Naive thymus-derived CD4-positive, alpha-beta T cell (primary cell): Measurements from ENCODE around the gene CFAP65. TPM values are rescaled to one million over a fixed set of nuclear protein-coding genes. Genes with fewer than 3 reads are reported as not detected.
A peak's percentile ranks its signal among the peaks of the same experiment; 100 is the strongest.

Experiments
- ATAC-seq: fragments of 150-1000 bp; cut with Tn5 transposase; 2 replicates; pipeline ENCODE4 v1.10.0; 2021; ENCODE audit warnings: mild to moderate bottlenecking, moderate library complexity
- CTCF ChIA-PET: fragments of 350-600 bp; sonication (Branson Sonifier 250); formaldehyde crosslinking; loops from one replicate; lab custom pipeline; 2021; ENCODE audit warnings: antibody characterized with exemption; lab: Charles Lee
- POLR2A ChIA-PET: fragments of 350-600 bp; sonication (Branson Sonifier 250); formaldehyde crosslinking; loops from one replicate; lab custom pipeline; 2021; ENCODE audit warnings: antibody characterized with exemption, inconsistent platforms; lab: Charles Lee
- DNase-seq, 9 donors: peaks; one replicate each; pipeline versions ENCODE4 v3.0.0 to v3.0.0-alpha.2; 2020 to 2022; ENCODE audit warnings: mixed read lengths in 1 of 9
- H3K27ac ChIP-seq: one replicate; pipeline ENCODE4 v1.7.0; 2013; ENCODE audit warnings: mild to moderate bottlenecking, low read depth, low read length, moderate library complexity
- H3K27me3 ChIP-seq, 2 donors: one replicate each; pipeline ENCODE4 v1.7.0; 2013; ENCODE audit warnings: low read length in 2 of 2, mild to moderate bottlenecking in 2 of 2, moderate library complexity in 2 of 2; ENCODE audit not compliant: control insufficient read depth in 2 of 2, insufficient read depth in 2 of 2
- H3K36me3 ChIP-seq, 3 experiments: 1 replicate in 2 of 3; 2 replicates in 1 of 3; pipeline ENCODE4 v1.7.0; 2013; ENCODE audit warnings: low read length in 3 of 3, mild to moderate bottlenecking in 3 of 3, moderate library complexity in 1 of 3; ENCODE audit not compliant: insufficient read depth in 3 of 3, control insufficient read depth in 2 of 3
- H3K4me1 ChIP-seq, 2 donors: one replicate each; pipeline ENCODE4 v1.7.0; 2013; ENCODE audit warnings: low read length in 2 of 2, mild to moderate bottlenecking in 2 of 2, moderate library complexity in 1 of 2; ENCODE audit not compliant: control insufficient read depth in 2 of 2, insufficient read depth in 2 of 2
- H3K4me3 ChIP-seq: 2 replicates; pipeline ENCODE4 v1.7.0; 2013; ENCODE audit warnings: mild to moderate bottlenecking, low read length
- H3K9me3 ChIP-seq, 3 experiments: 1 replicate in 2 of 3; 2 replicates in 1 of 3; pipeline ENCODE4 v1.7.0; 2013; ENCODE audit warnings: low read length in 3 of 3; ENCODE audit not compliant: control insufficient read depth in 2 of 3
- H3K27ac Mint-ChIP-seq, 9 donors: one replicate each; pipeline ENCODE4 v1.8.0; 2020 to 2022; ENCODE audit warnings: mixed read lengths in 9 of 9, mild to moderate bottlenecking in 8 of 9, moderate library complexity in 5 of 9, inconsistent platforms in 2 of 9
- H3K27me3 Mint-ChIP-seq, 5 donors: one replicate each; pipeline ENCODE4 v1.8.0; 2021 to 2022; ENCODE audit warnings: mixed read lengths in 5 of 5, mild to moderate bottlenecking in 1 of 5
- H3K36me3 Mint-ChIP-seq, 5 donors: one replicate each; pipeline ENCODE4 v1.8.0; 2020 to 2022; ENCODE audit warnings: mixed read lengths in 5 of 5, mild to moderate bottlenecking in 3 of 5, inconsistent platforms in 1 of 5
- H3K4me1 Mint-ChIP-seq, 7 donors: one replicate each; pipeline ENCODE4 v1.8.0; 2020 to 2022; ENCODE audit warnings: mixed read lengths in 7 of 7, mild to moderate bottlenecking in 3 of 7, inconsistent platforms in 1 of 7
- H3K4me3 Mint-ChIP-seq, 10 donors: one replicate each; pipeline ENCODE4 v1.8.0; 2020 to 2022; ENCODE audit warnings: mild to moderate bottlenecking in 10 of 10, mixed read lengths in 10 of 10, moderate library complexity in 6 of 10, inconsistent platforms in 2 of 10
- H3K9me3 Mint-ChIP-seq, 11 donors: one replicate each; pipeline ENCODE4 v1.8.0; 2020 to 2022; ENCODE audit warnings: mixed read lengths in 11 of 11, mild to moderate bottlenecking in 4 of 11, inconsistent platforms in 1 of 11, moderate library complexity in 1 of 11
- intact Hi-C, 2 donors: fragments of 100-400 bp; cut with micrococcal nuclease; formaldehyde crosslinking; loops; one replicate each; pipeline ENCODE4 v1.15.1; 2023
- polyA plus RNA-seq, 2 donors: library from polyadenylated mRNA; unstranded; fragments of 300-500 nt; fragmentation: Illumina TruSeq; gene quantifications; one replicate each; pipeline ENCODE4 v1.2.3, GENCODE V29; 2021
- total RNA-seq, 6 experiments: library from RNA in 5 of 6; stranded (reverse) in 5 of 6; gene quantifications; 1 replicate in 5 of 6; 2 replicates in 1 of 6; pipeline ENCODE4 v1.2.3 and lab custom pipeline; 2021 to 2026

Gene CFAP65
- total and polyA plus RNA-seq, 7 experiments from 2014 or later: not detected

GRCh38 chr2:219062081-219062480 is 20.8 kb upstream of the CFAP65 start:
- H3K27ac Mint-ChIP-seq: peak overlapping the region in 1 of 9 donors; percentile 41
- peaks cover 8 to 22% (median 12%) of the 10 kb centered on the region in 7 donors for H3K4me1 Mint-ChIP-seq
- H3K9me3 ChIP-seq: no peaks in the 10 kb centered on the region
- no peak overlapping the region for H3K4me3 ChIP-seq
- no peak for DNase-seq
- intact Hi-C loops: no loop called here
- no peaks in the 10 kb centered on the region for H3K9me3 Mint-ChIP-seq
- peak overlapping the region in 1 of 10 donors; percentile 36 for H3K4me3 Mint-ChIP-seq
- H3K27me3 ChIP-seq: peaks cover 10 to 16% of the 10 kb centered on the region in 2 donors
- H3K36me3 ChIP-seq: no peaks in the 10 kb centered on the region
- H3K36me3 Mint-ChIP-seq: peaks cover 0 to 4% (median 0%) of the 10 kb centered on the region in 5 donors
- peaks cover 3 to 27% of the 10 kb centered on the region in 2 donors for H3K4me1 ChIP-seq
- CTCF ChIA-PET: interaction anchor here (1.3 kb wide), 1 partner anchor 57 kb away, joined by 5 read pairs; no protein-coding TSS in a partner anchor
- peaks cover 48 to 75% (median 57%) of the 10 kb centered on the region in 5 donors for H3K27me3 Mint-ChIP-seq
- no peak for ATAC-seq
- H3K27ac ChIP-seq: no peak overlapping the region
- POLR2A ChIA-PET: no interaction called here

DNA sequence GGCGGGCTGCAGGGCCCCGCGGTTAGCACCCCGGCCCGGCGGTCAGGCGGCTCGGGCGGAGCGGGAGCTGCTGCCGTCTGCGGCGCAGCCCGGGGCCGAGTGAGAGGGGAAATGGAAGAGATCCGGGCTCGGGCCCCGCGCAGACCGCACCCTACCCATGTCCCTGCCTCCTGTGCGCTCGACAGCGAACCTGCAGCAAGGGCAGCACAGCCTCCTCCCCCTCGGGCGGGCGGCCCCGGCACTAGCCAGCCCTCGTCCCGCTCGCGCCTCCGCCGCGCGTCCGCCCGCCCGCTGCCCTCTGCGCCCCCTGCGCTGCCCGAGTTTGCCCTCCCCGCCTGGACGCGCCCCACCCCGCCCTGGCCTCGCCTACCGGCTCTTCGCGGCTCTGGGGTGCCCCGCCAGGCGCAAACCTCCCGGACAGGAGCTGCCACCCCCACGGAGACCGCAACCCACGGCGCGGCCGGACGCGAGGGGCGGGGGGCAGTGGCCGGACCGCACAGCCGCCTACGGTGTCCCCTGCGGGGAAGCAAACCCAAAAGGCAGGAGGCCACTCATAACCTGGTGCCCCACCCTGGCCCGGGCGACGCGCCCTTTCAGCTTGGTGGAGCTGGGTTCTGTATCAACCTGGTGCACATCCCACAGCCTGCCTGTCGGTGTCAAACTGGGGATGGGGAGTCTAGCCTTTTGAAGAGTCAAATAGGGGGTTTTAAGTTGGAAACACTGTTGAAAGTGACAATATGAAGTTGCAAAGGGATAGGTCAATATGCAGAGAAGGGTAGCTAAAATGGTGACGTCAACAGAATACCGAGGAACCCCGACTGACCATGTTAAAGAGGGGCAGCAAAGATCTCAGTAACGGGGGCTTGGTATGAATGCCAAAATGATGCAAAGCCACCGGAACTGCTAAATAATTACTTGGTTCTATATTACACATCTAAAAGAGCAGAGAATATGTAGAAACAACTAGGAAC is 19.8 kb upstream of the CFAP65 start, which contains the start of gene IHH:
IHH (minus strand) TSS at position 101 of the 971 bp plus-strand sequence. CDS start 454 bp downstream, outside the sequence.
- Mint-ChIP-seq H3K36me3 (peaks cover 0 to 4% (median 0%) of the 10 kb centered on the region in 5 donors), H3K27me3 (peaks cover 54 to 79% (median 59%) of the 10 kb centered on the region in 5 donors), H3K4me3 (peak within 1 kb of the TSS; percentile 34 to 82 (median 63)), H3K27ac (peak within 1 kb of the TSS in 1 of 9 donors; percentile 13), H3K9me3 (no peaks in the 10 kb centered on the region), H3K4me1 (peaks cover 8 to 22% (median 16%) of the 10 kb centered on the region in 7 donors)
- Histone ChIP-seq H3K27me3 (peaks cover 13 to 16% of the 10 kb centered on the region in 2 donors), H3K36me3 (no peaks in the 10 kb centered on the region), H3K9me3 (no peaks in the 10 kb centered on the region), H3K4me1 (peaks cover 3 to 27% of the 10 kb centered on the region in 2 donors), H3K4me3 (no peak within 1 kb of the TSS), H3K27ac (no peak within 1 kb of the TSS)
- CTCF ChIA-PET: interaction anchor here (1.3 kb wide), 1 partner anchor 58 kb away, joined by 5 read pairs; no protein-coding TSS in a partner anchor
- DNase-seq (no peak), ATAC-seq (peak; percentile 22)
- intact Hi-C loops: no loop called here
- POLR2A ChIA-PET: interaction anchor here (0.5 kb wide), 1 partner anchor 166 kb away, joined by 7 read pairs; no protein-coding TSS in a partner anchor

DNA sequence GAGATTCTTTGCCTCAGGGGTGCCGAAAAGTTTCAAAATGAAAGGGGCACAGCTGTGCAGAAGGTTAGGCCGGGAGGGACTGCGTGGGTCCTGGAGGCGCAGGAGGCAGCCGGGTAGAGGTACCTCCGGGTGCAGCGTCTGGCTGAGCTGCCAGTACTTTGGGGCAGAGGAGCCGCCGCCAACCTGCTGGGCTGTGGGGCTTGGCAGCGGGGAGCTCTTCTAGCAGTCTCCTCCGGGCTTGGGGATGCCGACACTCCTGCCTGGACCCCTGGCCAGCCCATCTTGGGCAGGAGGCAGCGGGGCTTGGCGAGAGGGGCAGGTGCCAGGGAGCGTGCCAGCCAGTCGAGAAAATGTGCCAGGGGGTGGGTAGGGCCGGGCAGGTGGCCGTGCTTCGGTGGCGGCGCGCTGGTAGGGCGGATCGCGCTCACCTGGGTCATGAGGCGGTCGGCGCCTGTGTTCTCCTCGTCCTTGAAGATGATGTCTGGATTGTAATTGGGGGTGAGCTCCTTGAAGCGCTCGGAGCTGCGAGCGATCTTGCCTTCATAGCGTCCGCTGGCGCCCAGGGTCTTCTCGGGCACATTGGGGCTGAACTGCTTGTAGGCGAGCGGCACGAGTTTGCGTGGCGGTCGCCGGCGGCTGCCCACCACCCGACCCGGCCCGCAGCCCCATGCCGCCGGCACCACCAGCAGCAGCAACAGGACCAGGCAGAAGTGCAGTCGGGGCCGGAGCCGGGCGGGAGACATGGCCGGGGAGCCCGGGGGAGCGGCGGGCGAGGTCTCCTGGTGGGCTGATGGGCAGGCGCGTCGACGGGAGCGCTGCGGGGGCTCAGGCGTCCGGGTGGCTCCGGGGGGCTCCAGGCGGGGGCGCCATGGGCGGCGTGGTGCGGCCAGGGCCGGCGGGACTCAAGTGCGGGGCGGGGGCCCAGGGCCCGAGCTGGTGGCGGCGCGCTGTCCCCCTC is 18.7 kb upstream of the CFAP65 start:
- DNase-seq (peak in 1 of 9 donors; percentile 4), ATAC-seq (no peak)
- POLR2A ChIA-PET: interaction anchor here (0.9 kb wide), 1 partner anchor 99 kb away, joined by 3 read pairs; no protein-coding TSS in a partner anchor
- H3K9me3 ChIP-seq: no peaks in the 10 kb centered on the region
- H3K4me1 ChIP-seq: peaks cover 3 to 27% of the 10 kb centered on the region in 2 donors
- intact Hi-C loops: loop anchor here in 1 of 2 donors (5.0 kb wide), 3 partner anchors 42 to 78 kb away; no protein-coding TSS in a partner anchor
- no peak overlapping the region for H3K4me3 ChIP-seq
- Mint-ChIP-seq H3K4me1 (peaks cover 8 to 22% (median 16%) of the 10 kb centered on the region in 7 donors), H3K9me3 (no peaks in the 10 kb centered on the region), H3K36me3 (peaks cover 0 to 5% (median 0%) of the 10 kb centered on the region in 5 donors), H3K27ac (peak overlapping the region in 1 of 9 donors; percentile 13), H3K27me3 (peaks cover 56 to 82% (median 63%) of the 10 kb centered on the region in 5 donors), H3K4me3 (peak overlapping the region; percentile 34 to 82 (median 63))
- CTCF ChIA-PET: interaction anchor here (0.5 to 4.9 kb wide), 4 partner anchors 59 to 208 kb away, joined by 3 to 43 read pairs (median 16); no protein-coding TSS in a partner anchor
- no peak overlapping the region for H3K27ac ChIP-seq
- no peaks in the 10 kb centered on the region for H3K36me3 ChIP-seq
- peaks cover 15 to 16% of the 10 kb centered on the region in 2 donors for H3K27me3 ChIP-seq

GRCh38 chr2:219059375-219059724 is 18.0 kb upstream of the CFAP65 start:
- Histone ChIP-seq H3K27me3 (peaks cover 15 to 16% of the 10 kb centered on the region in 2 donors), H3K36me3 (no peaks in the 10 kb centered on the region), H3K9me3 (no peaks in the 10 kb centered on the region), H3K4me3 (no peak overlapping the region), H3K4me1 (peaks cover 3 to 27% of the 10 kb centered on the region in 2 donors), H3K27ac (no peak overlapping the region)
- Mint-ChIP-seq H3K9me3 (no peaks in the 10 kb centered on the region), H3K27me3 (peaks cover 52 to 80% (median 59%) of the 10 kb centered on the region in 5 donors), H3K27ac (no peak overlapping the region), H3K36me3 (peaks cover 0 to 5% (median 0%) of the 10 kb centered on the region in 5 donors), H3K4me3 (peak overlapping the region in 9 of 10 donors; percentile 13 to 82 (median 55)), H3K4me1 (peaks cover 8 to 22% (median 16%) of the 10 kb centered on the region in 7 donors)
- intact Hi-C loops: loop anchor here in 1 of 2 donors (5.0 kb wide), 3 partner anchors 43 to 77 kb away; no protein-coding TSS in a partner anchor
- ChIA-PET POLR2A (interaction anchor here (0.9 kb wide), 1 partner anchor 100 kb away, joined by 3 read pairs; no protein-coding TSS in a partner anchor), CTCF (interaction anchor here (0.5 to 4.9 kb wide), 5 partner anchors 60 to 207 kb away, joined by 3 to 43 read pairs (median 18); no protein-coding TSS in a partner anchor)
- no peak for ATAC-seq
- DNase-seq: no peak

DNA sequence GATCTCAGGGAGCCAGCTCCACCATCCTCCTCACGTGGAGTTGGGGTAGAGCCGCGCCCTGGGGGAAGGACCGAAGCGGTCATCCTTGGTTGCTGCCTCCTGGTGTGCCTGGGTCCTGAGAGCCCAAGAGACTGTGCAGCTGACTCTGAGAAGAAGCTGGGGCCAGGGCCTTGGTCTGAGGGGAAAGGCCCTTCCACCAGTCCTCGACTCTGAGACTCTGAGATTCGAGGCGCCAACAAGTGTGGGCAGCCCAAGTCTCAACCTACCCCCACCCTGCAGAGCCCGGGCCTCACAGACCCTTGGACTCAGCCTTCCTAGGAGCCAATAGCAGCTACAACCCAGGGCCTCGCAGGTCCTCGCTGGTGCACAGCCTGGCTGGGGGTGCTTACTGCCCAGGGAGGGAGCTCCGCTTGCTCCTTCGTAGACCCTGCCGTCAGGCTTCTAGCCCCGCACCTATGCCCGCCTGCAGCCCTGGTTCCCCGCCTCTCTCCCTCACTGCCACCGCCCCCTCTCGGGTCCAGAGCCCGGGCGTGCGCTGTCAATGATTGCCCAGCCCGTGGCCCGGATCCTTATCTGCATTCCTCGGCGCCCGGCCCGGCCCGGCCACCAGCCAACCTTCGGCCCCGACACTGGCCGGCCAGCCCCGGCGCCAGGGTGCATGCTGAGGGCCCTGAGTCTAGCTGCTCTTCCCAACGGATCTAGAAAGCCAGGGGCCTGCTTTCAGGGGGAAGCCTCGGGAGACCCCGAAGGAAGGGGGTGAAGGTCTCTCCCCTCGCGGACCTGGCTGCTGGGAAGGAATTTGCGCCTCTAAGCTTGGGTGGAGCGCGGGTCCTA is 17.4 kb upstream of the CFAP65 start:
- Histone ChIP-seq H3K27ac (no peak overlapping the region), H3K4me1 (peaks cover 3 to 27% of the 10 kb centered on the region in 2 donors), H3K36me3 (no peaks in the 10 kb centered on the region), H3K9me3 (no peaks in the 10 kb centered on the region), H3K27me3 (peaks cover 15 to 16% of the 10 kb centered on the region in 2 donors), H3K4me3 (no peak overlapping the region)
- no peak overlapping the region for H3K27ac Mint-ChIP-seq
- peaks cover 8 to 22% (median 16%) of the 10 kb centered on the region in 7 donors for H3K4me1 Mint-ChIP-seq
- ChIA-PET POLR2A (no interaction called here), CTCF (interaction anchor here (0.6 to 4.9 kb wide), 12 partner anchors 11 to 242 kb away, joined by 3 to 43 read pairs (median 5); partner anchors contain the start of gene CFAP65)
- intact Hi-C loops: loop anchor here (1.0 to 5.0 kb wide), 9 partner anchors 29 to 294 kb away; no protein-coding TSS in a partner anchor
- H3K9me3 Mint-ChIP-seq: no peaks in the 10 kb centered on the region
- H3K27me3 Mint-ChIP-seq: peaks cover 53 to 78% (median 58%) of the 10 kb centered on the region in 5 donors
- ATAC-seq (no peak), DNase-seq (no peak)
- peaks cover 0 to 5% (median 0%) of the 10 kb centered on the region in 5 donors for H3K36me3 Mint-ChIP-seq
- H3K4me3 Mint-ChIP-seq: peak overlapping the region in 7 of 10 donors; percentile 25 to 82 (median 69)
